ENCODE data around the gene ANKRD6.

- TF ChIP-seq, protein P1, sequence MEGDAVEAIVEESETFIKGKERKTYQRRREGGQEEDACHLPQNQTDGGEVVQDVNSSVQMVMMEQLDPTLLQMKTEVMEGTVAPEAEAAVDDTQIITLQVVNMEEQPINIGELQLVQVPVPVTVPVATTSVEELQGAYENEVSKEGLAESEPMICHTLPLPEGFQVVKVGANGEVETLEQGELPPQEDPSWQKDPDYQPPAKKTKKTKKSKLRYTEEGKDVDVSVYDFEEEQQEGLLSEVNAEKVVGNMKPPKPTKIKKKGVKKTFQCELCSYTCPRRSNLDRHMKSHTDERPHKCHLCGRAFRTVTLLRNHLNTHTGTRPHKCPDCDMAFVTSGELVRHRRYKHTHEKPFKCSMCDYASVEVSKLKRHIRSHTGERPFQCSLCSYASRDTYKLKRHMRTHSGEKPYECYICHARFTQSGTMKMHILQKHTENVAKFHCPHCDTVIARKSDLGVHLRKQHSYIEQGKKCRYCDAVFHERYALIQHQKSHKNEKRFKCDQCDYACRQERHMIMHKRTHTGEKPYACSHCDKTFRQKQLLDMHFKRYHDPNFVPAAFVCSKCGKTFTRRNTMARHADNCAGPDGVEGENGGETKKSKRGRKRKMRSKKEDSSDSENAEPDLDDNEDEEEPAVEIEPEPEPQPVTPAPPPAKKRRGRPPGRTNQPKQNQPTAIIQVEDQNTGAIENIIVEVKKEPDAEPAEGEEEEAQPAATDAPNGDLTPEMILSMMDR (IDR thresholded peaks at IDR 0.05), result no peak
- TF ChIP-seq EP300 (IDR thresholded peaks at IDR 0.05), result no peak
Measured at GRCh38 chr6:89554106-89554505, 121.2 kb downstream of the ANKRD6 start.
